GM18909 (cell line): ENCODE data around the gene ZSWIM5.
A peak's percentile ranks its signal among the peaks of the same experiment; 100 is the strongest.
"Not testable (repeated sequence)": the region's sequence is repeated elsewhere in the genome, so short reads cannot be mapped to it uniquely, and the experiment has no call there.

ENCODE experiments used
- ATAC-seq: cut with Tn5 transposase; IDR thresholded peaks from one replicate; pipeline ENCODE4 v1.9.1; 2021; ENCODE audit warnings: mild to moderate bottlenecking; ENCODE audit not compliant: unreplicated experiment, poor library complexity

Gene ZSWIM5

GRCh38 chr1:45009296-45009865 lies 197.0 kb downstream of the ZSWIM5 start:
- ATAC-seq: no peak

- ATAC-seq: no peak
These were observed 197.9 kb downstream of the ZSWIM5 start for GRCh38 chr1:45008516-45008915.

- ATAC-seq: no peak
These were observed 198.3 kb downstream of the ZSWIM5 start for GRCh38 chr1:45008076-45008475.

GRCh38 chr1:45007311-45007710 lies 199.1 kb downstream of the ZSWIM5 start:
- ATAC-seq: no peak

- ATAC-seq: no peak
These were observed 200.6 kb downstream of the ZSWIM5 start for GRCh38 chr1:45005761-45006160.

GRCh38 chr1:45004281-45004920 lies 202.0 kb downstream of the ZSWIM5 start:
- ATAC-seq: no peak

- ATAC-seq: no peak
These were observed 202.7 kb downstream of the ZSWIM5 start for GRCh38 chr1:45003741-45004140.

GRCh38 chr1:45002650-45003645 lies 203.5 kb downstream of the ZSWIM5 start:
- no peak for ATAC-seq

GRCh38 chr1:45001576-45001975 lies 204.8 kb downstream of the ZSWIM5 start:
- ATAC-seq: not testable (repeated sequence)

- ATAC-seq: no peak
These were observed 205.4 kb downstream of the ZSWIM5 start for GRCh38 chr1:45001011-45001481.

- no peak for ATAC-seq
These were observed 207.2 kb downstream of the ZSWIM5 start for GRCh38 chr1:44999232-44999631.

- ATAC-seq: no peak
These were observed 210.8 kb downstream of the ZSWIM5 start for GRCh38 chr1:44995467-44996238.

GRCh38 chr1:44994309-44994898 lies 212.0 kb downstream of the ZSWIM5 start:
- ATAC-seq: no peak

GRCh38 chr1:44988531-44989156 lies 217.8 kb downstream of the ZSWIM5 start:
- no peak for ATAC-seq

- peak; percentile 13 for ATAC-seq
These were observed 220.6 kb downstream of the ZSWIM5 start for GRCh38 chr1:44985747-44986359.

- not testable (repeated sequence) for ATAC-seq
These were observed 229.0 kb downstream of the ZSWIM5 start for GRCh38 chr1:44977372-44977771.

GRCh38 chr1:44976252-44976651 lies 230.2 kb downstream of the ZSWIM5 start:
- ATAC-seq: no peak

GRCh38 chr1:44973645-44974044 lies 232.8 kb downstream of the ZSWIM5 start:
- no peak for ATAC-seq

GRCh38 chr1:44970317-44970716 lies 236.1 kb downstream of the ZSWIM5 start:
- ATAC-seq: no peak
